ENCODE data around the gene SH3BP2.

DNA sequence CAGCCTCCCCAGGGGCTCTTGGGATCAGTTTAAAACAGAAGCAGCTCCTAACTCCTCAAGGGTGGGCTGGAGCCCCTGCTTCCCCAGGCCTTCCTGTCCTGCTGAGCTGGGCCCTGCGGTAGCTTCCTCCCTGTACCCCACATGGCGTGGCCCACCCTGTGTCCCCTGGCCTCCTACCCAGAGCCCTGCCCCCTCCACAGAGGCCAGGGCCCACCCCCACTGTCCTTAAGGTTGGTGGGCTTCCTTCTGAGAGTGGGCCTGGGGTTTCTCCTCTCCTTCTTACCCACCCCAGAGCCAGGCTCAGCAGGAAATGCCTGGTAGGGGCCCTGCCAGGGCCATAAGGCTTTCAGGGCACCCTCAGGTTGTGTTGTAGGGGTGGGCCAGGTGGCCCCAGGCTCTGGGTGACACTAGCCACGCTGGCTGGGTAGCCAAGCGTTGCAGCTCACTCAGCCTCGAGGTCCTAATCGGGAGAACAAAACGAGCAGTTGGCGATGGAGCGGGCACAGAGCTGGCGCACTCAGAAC, 11.6 kb downstream of the SH3BP2 start:
- no peak for TF ChIP-seq POLR2A (IDR thresholded peaks at IDR 0.05)
- TF ChIP-seq, protein P1, sequence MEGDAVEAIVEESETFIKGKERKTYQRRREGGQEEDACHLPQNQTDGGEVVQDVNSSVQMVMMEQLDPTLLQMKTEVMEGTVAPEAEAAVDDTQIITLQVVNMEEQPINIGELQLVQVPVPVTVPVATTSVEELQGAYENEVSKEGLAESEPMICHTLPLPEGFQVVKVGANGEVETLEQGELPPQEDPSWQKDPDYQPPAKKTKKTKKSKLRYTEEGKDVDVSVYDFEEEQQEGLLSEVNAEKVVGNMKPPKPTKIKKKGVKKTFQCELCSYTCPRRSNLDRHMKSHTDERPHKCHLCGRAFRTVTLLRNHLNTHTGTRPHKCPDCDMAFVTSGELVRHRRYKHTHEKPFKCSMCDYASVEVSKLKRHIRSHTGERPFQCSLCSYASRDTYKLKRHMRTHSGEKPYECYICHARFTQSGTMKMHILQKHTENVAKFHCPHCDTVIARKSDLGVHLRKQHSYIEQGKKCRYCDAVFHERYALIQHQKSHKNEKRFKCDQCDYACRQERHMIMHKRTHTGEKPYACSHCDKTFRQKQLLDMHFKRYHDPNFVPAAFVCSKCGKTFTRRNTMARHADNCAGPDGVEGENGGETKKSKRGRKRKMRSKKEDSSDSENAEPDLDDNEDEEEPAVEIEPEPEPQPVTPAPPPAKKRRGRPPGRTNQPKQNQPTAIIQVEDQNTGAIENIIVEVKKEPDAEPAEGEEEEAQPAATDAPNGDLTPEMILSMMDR (IDR thresholded peaks at IDR 0.05) = no peak
